Cardiac fibroblast (primary cell): ENCODE data around the gene MBNL2.
A peak's percentile ranks its signal among the peaks of the same experiment; 100 is the strongest.
"Not testable (repeated sequence)": the region's sequence is repeated elsewhere in the genome, so short reads cannot be mapped to it uniquely, and the experiment has no call there.

ENCODE experiments used
- DNase-seq, 2 donors: peaks; one replicate each; pipeline versions ENCODE4 v3.0.0 to v3.0.0-alpha.2; 2010; ENCODE audit warnings: low read depth in 2 of 2
- H3K4me3 ChIP-seq, 2 donors: replicated peaks in 1 of 2; 1 replicate in 1 of 2; 2 replicates in 1 of 2; pipeline ENCODE4 v1.5.1; 2011; ENCODE audit warnings: low read depth in 2 of 2, low read length in 2 of 2, mild to moderate bottlenecking in 2 of 2, moderate library complexity in 1 of 2
- CTCF ChIP-seq: IDR thresholded peaks from one replicate; pipeline ENCODE4 v1.5.1; 2011; ENCODE audit warnings: low read depth, mild to moderate bottlenecking, low read length, inconsistent platforms

The MBNL2 gene

GRCh38 chr13:97205982-97206381 lies 16.2 kb upstream of the MBNL2 start:
- DNase-seq, result peak; percentile 56 to 57
- no peak overlapping the region for H3K4me3 ChIP-seq
- no peak for TF ChIP-seq CTCF

GRCh38 chr13:97207252-97207651 lies 14.9 kb upstream of the MBNL2 start:
- not testable (repeated sequence) for H3K4me3 ChIP-seq, DNase-seq

GRCh38 chr13:97211300-97211699 lies 10.8 kb upstream of the MBNL2 start:
- TF ChIP-seq CTCF, result no peak
- no peak overlapping the region for H3K4me3 ChIP-seq
- DNase-seq, result no peak

GRCh38 chr13:97212004-97212403 lies 10.1 kb upstream of the MBNL2 start:
- no peak overlapping the region for H3K4me3 ChIP-seq
- TF ChIP-seq CTCF, result no peak
- DNase-seq, result peak in 1 of 2 donors; percentile 55

GRCh38 chr13:97212601-97213040 lies 9.5 kb upstream of the MBNL2 start:
- peak; percentile 83 for TF ChIP-seq CTCF
- DNase-seq, result peak; percentile 65 to 72
- H3K4me3 ChIP-seq, result no peak overlapping the region

- no peak overlapping the region for H3K4me3 ChIP-seq
- TF ChIP-seq CTCF, result no peak
Observed at GRCh38 chr13:97214921-97215320, 7.2 kb upstream of the MBNL2 start.

GRCh38 chr13:97215325-97215724 lies 6.8 kb upstream of the MBNL2 start:
- DNase-seq, result no peak
- TF ChIP-seq CTCF, result no peak
- no peak overlapping the region for H3K4me3 ChIP-seq

More at GRCh38 chr13:97214921-97215320, 7.2 kb upstream of the MBNL2 start:
- DNase-seq, result no peak
